ENCODE data around the gene DFFB.

Gene DFFB

GRCh38 chr1:3825356-3825755 lies 31.9 kb upstream of the DFFB start (continued):
- no peak for TF ChIP-seq ZNF202 (tag by site-specific recombination; IDR thresholded peaks at IDR 0.05; ENCODE audit: borderline replicate concordance)

GRCh38 chr1:3827813-3828307 lies 29.4 kb upstream of the DFFB start:
- no peaks in the 10 kb centered on the region for H3K9me3 ChIP-seq (ENCODE audit: control insufficient read depth, insufficient read depth, low read depth, low read length)
- POLR2A ChIA-PET: interaction anchor here (1.5 kb wide), 1 partner anchor 28 kb away, joined by 3 read pairs; no protein-coding TSS in a partner anchor
- CTCF ChIA-PET: interaction anchor here (0.5 kb wide), 1 partner anchor 85 kb away, joined by 3 read pairs; no protein-coding TSS in a partner anchor

DNA sequence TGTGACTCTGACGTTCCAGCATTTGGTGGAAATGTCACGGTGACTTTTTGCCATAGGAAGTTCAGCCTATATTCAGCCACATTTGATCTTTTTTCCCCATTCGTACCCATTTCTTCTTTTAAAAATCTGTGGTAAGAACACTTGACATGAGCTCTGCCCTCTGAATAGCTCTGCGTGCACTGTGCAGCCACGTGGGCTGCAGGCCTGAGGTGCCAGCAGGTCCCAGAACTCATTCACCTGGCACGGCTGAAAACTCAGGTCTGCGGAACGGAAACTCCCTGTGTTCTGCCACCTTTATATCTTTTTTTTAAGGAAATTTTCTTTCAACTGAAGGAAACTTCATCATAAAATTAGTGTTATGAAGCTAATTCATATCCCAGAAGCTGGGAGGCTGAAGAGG lies 28.9 kb upstream of the DFFB start:
- H3K4me1 ChIP-seq (ENCODE audit: control insufficient read depth, insufficient read depth, low read length): no peaks in the 10 kb centered on the region
- H3K36me3 ChIP-seq (ENCODE audit: control insufficient read depth in 2 of 2, insufficient read depth in 1 of 2, low read length in 2 of 2): peaks cover 21 to 96% of the 10 kb centered on the region in 2 experiments
- H3K9me3 ChIP-seq (ENCODE audit: control insufficient read depth, insufficient read depth, low read depth, low read length): no peaks in the 10 kb centered on the region
- CTCF ChIA-PET: interaction anchor here (0.6 to 1.5 kb wide), 2 partner anchors 10 to 401 kb away, joined by 3 read pairs; no protein-coding TSS in a partner anchor
- POLR2A ChIA-PET: interaction anchor here (1.5 kb wide), 1 partner anchor 29 kb away, joined by 3 read pairs; no protein-coding TSS in a partner anchor
- TF ChIP-seq ZNF335 (tag by site-specific recombination; conservative IDR thresholded peaks at IDR 0.05): no peak
- no peak for TF ChIP-seq ZBTB8A (tag by site-specific recombination; IDR thresholded peaks at IDR 0.05)
- no peak for TF ChIP-seq KLF10 (tag by site-specific recombination; IDR thresholded peaks at IDR 0.05)
- no peak for TF ChIP-seq ZNF302 (tag by site-specific recombination; IDR thresholded peaks at IDR 0.05; ENCODE audit: low read depth)
- TF ChIP-seq MYNN (tag by site-specific recombination; IDR thresholded peaks at IDR 0.05; ENCODE audit: borderline replicate concordance): no peak
- TF ChIP-seq ZXDB (tag by site-specific recombination; IDR thresholded peaks at IDR 0.05): no peak
- no peak for TF ChIP-seq OSR2 (tag by site-specific recombination; IDR thresholded peaks at IDR 0.05)
- no peak for TF ChIP-seq ZNF311 (tag by site-specific recombination; IDR thresholded peaks at IDR 0.05; ENCODE audit: borderline replicate concordance)
- TF ChIP-seq ZNF26 (tag by site-specific recombination; IDR thresholded peaks at IDR 0.05): no peak
- no peak for TF ChIP-seq RBAK (tag by site-specific recombination; IDR thresholded peaks at IDR 0.05)
- TF ChIP-seq ZBTB44 (tag by site-specific recombination; IDR thresholded peaks at IDR 0.05): no peak
- TF ChIP-seq ZBTB48 (tag by site-specific recombination; IDR thresholded peaks at IDR 0.05): no peak
- TF ChIP-seq ZNF175 (tag by site-specific recombination; IDR thresholded peaks at IDR 0.05): no peak
- TF ChIP-seq SP7 (tag by site-specific recombination; IDR thresholded peaks at IDR 0.05): no peak
- H3K4me3 ChIP-seq (ENCODE audit: low read depth, low read length): no peak overlapping the region
- no peak overlapping the region for H3K27ac ChIP-seq (ENCODE audit: extremely low read depth, low read depth, low read length)

More at GRCh38 chr1:3827813-3828307, 29.4 kb upstream of the DFFB start:
- TF ChIP-seq ZNF37A (tag by site-specific recombination; IDR thresholded peaks at IDR 0.05) (no peak), ZNF549 (tag by site-specific recombination; IDR thresholded peaks at IDR 0.05) (no peak), ZNF239 (tag by site-specific recombination; IDR thresholded peaks at IDR 0.05) (no peak), SETDB1 (IDR thresholded peaks at IDR 0.05; ENCODE audit: insufficient read length, low read length) (no peak), SALL2 (tag by site-specific recombination; IDR thresholded peaks at IDR 0.05; ENCODE audit: borderline replicate concordance) (no peak), ZNF223 (tag by site-specific recombination; IDR thresholded peaks at IDR 0.05) (no peak), SP3 (tag by site-specific recombination; IDR thresholded peaks at IDR 0.05) (no peak), ZNF449 (tag by site-specific recombination; IDR thresholded peaks at IDR 0.05) (no peak), ZNF837 (tag by site-specific recombination; IDR thresholded peaks at IDR 0.05) (no peak), PRDM6 (tag by site-specific recombination; IDR thresholded peaks at IDR 0.05) (no peak)
- TF ChIP-seq, protein P1, sequence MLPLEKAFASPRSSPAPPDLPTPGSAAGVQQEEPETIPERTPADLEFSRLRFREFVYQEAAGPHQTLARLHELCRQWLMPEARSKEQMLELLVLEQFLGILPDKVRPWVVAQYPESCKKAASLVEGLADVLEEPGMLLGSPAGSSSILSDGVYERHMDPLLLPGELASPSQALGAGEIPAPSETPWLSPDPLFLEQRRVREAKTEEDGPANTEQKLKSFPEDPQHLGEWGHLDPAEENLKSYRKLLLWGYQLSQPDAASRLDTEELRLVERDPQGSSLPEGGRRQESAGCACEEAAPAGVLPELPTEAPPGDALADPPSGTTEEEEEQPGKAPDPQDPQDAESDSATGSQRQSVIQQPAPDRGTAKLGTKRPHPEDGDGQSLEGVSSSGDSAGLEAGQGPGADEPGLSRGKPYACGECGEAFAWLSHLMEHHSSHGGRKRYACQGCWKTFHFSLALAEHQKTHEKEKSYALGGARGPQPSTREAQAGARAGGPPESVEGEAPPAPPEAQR (tag by site-specific recombination; IDR thresholded peaks at IDR 0.05): no peak
- Histone ChIP-seq H3K4me1 (ENCODE audit: control insufficient read depth, insufficient read depth, low read length) (no peaks in the 10 kb centered on the region), H3K4me3 (ENCODE audit: low read depth, low read length) (no peak overlapping the region), H3K36me3 (ENCODE audit: control insufficient read depth in 2 of 2, insufficient read depth in 1 of 2, low read length in 2 of 2) (peaks cover 18 to 97% of the 10 kb centered on the region in 2 experiments; a peak in 2 of 3 replicates), H3K27ac (ENCODE audit: extremely low read depth, low read depth, low read length) (no peak overlapping the region)

All from HEK293 (cell line).